Non-pigmented ciliary epithelial cell (primary cell): Measurements from ENCODE around the gene SLC6A6.
"Not testable (repeated sequence)": the region's sequence is repeated elsewhere in the genome, so short reads cannot be mapped to it uniquely, and the experiment has no call there.

Experiments used
- DNase-seq: peaks from one replicate; pipeline ENCODE4 v3.0.0-alpha.2; 2010; ENCODE audit warnings: low read depth

The SLC6A6 gene

GRCh38 chr3:14398797-14399106 is 3.7 kb upstream of the SLC6A6 start:
- no peak for DNase-seq

DNA sequence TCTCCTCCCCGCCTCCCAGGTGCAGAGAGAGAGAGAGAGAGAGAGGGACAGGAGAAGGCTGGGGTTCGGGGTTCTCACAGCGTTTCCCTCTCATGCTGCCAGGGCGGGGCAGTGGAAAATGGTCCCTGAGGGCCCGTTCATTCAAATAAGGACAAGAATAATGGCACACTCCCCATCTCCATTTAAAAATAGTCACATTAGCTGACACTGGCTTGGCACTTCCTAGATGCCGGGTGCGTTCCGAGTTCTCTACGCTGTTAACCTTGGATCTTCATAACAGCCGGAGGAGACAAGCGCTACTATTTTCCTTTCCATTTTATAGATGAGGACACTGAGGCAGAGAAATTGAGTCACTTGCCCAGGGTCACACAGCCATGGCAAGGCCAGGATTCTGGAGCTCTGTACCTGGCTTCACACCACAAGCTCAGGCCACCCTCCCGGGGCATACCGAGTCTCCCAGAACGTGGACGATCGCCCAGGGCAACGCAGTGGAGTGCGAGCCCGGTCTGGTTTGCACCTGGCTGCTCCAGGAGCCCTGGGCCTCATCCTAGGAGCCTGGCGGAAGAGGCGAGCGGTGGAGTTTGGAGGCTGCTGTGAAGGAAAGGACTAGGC is 608 bp upstream of the SLC6A6 start:
- DNase-seq: no peak

DNA sequence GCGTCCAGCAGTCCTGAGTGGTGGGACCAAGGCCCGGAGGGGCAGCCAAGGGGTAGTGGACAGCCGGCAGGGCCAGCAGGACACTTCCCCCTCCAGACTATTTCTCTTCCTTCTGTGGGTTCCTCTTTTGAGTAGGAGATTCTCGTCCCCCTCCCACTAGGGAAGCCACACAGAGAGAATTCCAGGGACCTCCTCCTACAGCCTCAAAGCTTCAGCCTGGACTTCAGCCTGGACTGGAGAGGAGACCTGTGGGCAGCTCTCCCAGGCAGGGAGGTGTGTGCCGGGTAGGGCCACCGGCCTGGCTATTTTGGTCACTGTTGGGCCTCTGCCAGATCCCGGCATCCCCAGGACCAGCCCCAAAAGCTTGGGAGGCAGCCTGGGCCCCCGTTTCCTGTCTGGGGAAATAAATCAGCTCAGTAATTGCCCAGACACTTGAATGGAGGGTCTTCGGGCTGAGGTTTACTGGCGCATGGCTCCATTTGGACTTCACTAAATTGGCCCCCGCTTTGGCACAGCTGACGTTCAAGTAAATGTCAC is 1.3 kb downstream of the SLC6A6 start:
- no peak for DNase-seq

DNA sequence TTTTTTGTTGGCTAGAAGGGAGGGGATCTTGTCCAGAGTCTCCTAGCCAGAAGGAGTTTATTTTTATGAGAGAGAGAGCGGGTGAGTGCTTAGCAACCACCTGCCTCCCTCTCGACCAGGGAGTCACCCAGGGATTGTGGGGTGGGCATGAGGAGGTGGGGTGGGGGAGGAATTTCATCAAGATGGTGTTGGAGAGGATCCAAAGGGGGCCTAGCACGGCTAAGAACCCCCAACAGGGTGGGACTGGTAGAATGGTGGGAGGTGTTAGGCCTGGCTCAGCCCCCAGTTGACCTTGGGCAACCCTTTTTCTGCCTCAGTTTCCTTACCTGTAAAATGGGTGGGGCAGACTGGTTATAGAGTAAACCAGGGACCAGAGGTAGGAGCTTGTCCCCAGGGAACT is 1.8 kb downstream of the SLC6A6 start:
- DNase-seq: no peak

DNA sequence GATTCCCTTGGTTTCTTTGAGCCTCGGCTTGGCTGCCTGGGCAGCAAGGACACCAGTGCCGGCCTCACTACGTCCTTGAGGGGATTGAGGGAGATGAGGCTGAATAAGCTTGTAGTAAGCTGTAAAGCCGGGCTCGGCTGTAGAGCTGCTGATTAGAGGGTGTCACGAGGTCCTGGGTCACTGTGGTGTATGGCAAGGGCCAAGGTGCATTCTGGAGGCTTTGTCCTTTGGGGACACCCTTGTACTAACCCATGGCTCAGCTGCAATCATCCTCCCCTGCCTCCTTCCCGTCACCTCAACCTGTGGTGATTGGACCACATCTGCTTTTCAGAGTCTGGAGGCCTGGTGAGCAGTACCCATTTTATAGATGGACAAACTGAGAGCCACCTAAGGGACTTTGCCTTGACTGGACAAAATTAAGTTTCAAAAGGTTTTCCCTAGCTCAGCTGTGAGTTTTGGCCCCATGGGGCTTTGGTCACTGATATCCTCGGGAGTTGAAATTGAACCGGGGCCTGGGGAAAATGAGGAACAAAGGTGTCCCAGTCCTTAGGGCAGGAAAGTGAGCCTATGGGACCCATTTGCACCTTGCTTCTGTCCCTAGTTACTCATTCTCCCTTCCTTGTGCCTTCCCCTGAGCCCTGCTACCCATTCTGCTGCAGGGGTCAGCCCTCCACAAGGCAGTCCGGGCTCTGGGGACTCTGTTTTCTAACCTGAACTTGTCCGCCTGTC is 2.4 kb downstream of the SLC6A6 start:
- no peak for DNase-seq

GRCh38 chr3:14405360-14406238 is 3.2 kb downstream of the SLC6A6 start:
- no peak for DNase-seq

- no peak for DNase-seq
Observed at GRCh38 chr3:14406336-14406735, 3.9 kb downstream of the SLC6A6 start.

DNA sequence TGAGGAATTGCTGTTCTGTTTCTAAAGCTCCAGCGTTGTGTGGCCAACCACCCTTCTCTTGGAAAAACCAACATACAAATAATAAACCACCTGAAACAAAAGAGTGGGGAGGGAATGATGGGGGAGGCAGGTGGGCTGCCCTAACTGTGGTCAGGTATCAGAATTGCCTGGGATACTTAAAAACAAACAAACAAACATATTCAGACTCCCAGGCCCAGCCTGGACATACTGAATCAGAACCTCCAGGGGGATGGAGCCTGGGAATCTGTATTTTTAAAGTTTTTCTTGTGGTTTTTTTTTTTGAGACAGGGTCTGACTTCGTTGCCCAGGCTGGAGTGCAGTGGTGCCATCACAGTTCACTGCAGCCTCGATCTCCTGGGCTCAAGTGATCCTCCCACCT is 4.4 kb downstream of the SLC6A6 start:
- DNase-seq: no peak

DNA sequence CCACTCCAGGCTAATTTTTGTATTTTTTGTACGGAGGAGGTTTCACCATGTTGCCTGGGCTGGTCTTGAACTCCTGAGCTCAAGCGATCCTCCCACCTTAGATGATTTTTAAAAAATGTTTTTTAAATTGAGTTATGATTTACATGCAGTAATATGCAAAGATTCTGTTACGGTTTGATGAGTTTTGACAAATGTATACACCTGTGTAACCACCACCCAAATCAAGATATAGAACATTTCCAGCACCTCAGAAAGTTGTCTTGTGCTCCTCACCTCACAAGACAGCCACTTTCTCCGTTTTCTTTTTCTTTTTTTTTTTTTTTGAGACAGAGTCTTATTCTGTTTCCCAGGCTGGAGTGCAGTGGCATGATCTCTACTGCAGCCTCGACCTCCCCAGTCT is 4.8 kb downstream of the SLC6A6 start:
- DNase-seq: no peak

GRCh38 chr3:14409779-14410063 is 7.3 kb downstream of the SLC6A6 start:
- not testable (repeated sequence) for DNase-seq

- DNase-seq: no peak
Observed at GRCh38 chr3:14410106-14410502, 7.7 kb downstream of the SLC6A6 start.

DNA sequence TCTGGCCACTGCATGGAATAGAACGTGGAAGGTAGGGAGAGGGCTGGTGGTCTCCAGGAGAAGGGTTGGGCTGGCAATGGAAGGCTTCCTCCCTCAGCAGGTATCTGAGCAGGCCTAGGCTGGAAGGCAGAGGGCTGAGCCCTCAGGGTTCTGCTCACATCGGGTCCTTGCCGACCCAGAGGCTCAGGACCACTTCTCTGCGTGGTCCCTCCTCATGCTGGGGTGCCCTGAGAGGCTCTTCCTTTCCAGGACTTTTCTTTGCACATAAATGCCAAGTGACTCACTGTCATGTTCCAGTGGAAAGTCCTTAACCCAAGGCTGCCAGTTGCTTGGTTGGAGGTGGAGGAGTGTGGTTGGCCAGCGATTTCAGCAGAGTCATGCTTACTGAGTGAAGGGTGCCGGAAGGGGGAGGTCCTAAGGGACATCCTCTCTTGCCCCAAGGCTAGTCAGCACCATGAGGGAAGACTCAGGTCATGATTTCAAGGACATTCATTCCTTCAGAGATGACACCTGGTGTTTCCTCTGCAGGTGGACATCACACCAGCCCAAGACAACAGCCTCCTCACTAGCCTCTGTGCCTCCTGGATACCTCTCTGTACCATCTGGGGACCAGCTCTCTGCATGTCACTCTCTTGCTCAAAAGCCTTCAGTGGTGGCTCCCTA is 8.2 kb downstream of the SLC6A6 start:
- DNase-seq: peak; percentile 37

- DNase-seq: no peak
Observed at GRCh38 chr3:14411166-14411526, 8.7 kb downstream of the SLC6A6 start.

DNA sequence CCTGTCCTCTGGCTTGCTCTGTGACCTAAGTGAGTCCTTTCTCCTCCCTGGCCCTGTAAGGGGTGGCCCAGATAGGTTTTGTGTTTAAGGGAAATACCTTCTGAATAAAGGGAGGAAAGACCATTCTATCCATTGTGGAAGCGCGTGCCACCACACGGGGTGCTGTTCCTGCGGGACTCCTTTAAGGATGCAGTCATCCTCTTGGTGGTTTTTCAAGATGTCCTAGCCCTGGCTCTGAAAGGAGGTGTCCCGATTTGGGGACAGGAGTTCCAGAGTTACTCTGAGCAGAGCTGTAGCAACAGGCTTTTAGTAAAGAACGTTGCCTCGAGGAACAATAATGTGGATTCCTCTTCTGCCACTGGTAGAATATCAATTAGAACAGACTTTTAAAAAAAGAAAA is 9.6 kb downstream of the SLC6A6 start:
- no peak for DNase-seq

DNA sequence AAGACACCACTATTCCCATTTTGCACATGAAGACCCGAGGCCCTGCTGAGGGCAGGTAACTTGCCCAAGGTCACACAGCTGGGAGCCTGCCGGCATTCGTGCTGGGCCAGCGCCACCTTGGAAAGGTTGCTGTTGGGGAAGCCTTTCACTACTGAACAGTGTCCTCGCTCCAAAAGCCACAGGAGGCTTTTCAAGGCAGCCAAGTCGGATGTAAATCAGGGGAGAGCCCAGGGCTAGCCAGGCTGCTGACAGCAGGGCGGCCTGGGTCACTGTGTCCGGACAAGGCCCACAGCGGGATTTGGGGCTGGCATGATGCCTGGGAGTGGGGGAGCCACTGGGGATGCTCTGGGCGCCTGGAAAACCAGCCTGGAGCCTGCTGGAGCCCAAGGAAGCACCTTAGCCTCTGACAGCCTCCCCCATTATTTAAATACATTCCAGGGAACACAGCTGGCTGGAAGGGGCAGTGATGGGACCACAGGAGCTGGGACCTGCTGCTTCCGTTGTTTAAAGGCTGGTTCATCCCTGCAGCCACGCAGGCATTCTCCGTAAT is 10.5 kb downstream of the SLC6A6 start:
- no peak for DNase-seq

GRCh38 chr3:14413381-14414071 is 11.1 kb downstream of the SLC6A6 start:
- DNase-seq: no peak

DNA sequence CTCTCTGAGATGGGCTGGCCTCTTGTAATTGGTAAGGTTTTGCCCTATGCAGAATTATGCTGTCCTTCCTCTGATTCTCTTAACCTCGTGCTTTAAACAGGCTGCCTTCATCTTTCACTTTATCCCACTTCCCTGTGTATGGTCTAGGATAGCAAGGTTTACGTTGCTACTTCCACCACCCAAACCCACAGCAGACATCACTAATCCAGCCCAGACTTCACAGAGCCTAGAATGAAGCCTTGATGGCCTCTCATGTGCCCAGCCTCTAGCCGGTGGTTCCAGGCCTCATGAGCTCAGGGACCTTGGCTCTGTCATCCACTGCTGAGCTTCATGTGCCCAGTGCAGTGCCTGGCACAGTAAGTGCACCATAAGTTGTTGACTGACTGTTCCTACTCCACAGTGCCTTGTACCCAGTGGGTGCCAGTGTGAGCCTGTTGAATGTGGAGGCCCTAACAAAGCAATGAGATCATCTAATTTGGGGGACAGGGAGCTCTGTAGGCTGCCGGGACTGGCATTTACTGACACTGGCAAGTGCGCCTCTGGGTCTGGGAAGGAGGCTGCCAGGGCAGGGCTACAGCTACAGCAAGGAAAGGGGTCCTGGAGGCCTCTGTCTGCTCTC is 12.5 kb downstream of the SLC6A6 start:
- DNase-seq: no peak

DNA sequence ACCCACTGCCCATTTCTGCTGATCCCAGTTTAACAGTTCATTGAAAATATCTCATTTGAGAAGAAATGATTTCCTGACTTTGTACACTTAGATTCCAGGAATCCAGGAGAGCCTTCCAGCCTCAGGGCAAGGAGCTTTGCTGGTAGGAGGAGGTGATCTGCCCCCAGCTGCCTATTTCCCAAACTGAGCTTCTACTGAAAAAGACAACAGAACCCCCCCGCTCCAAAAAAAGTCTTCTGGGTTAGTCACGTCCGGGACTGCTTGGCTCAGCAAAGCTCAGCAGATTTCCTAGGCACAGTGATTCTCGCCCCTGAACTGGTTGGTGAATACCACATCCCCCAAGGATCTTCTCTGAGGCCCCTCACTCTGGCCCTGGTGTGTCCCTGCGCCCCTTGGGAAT is 13.1 kb downstream of the SLC6A6 start:
- no peak for DNase-seq

- no peak for DNase-seq
Observed at GRCh38 chr3:14416453-14416852, 14.0 kb downstream of the SLC6A6 start.

DNA sequence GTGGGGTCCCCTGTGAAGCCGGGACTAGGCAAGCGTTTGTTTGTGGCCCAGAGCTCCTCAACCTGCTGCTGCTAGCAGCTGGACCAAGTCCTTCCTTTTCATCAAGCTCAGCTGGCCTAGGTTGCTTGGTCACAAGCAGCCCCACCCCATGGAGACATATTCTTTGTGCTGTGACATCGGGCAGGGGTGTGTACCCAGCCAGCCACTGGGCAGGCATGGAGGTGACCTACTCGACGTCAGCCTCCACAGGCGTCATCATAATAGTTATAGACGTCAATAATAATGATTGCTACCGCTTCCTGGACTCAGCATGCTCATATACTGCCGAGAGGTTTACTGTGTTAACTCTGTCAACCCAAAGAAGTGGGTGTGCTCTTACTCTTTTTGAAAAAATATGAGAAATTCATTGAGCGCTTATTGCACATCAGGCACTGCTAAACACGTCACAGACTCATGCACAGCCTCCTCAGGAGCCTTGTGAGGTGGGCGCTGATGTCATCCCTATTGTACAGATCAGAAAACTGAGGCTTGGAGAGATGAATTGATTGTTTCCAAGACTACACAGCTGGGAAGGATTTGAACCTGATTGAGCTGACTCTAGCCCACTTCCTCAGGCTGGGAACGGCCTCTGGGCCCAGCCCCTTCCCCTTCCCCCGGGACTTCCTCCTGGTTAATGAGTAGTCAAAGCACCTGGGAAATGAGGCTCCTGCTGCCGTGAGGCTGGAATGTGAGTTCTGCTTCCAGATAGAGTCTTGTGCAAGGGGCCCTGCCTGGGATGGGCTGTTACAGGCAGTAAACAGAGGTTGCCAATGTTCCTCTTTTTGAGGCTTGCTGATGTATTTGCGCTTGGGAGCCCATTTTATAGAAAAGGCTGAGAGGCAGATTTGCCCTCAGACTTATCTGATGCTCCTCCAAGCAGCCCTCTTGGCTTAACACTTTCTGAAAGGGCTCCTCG is 16.2 kb downstream of the SLC6A6 start:
- DNase-seq: no peak
